HL-60 (cell line): ENCODE data around the gene ROR1.

ENCODE experiments used
- CTCF ChIP-seq: IDR thresholded peaks from one replicate; pipeline ENCODE4 v1.5.1; 2011; ENCODE audit warnings: low read length, control low read depth, inconsistent platforms; ENCODE audit not compliant: insufficient read depth
- GABPA ChIP-seq: IDR thresholded peaks from 2 replicates; pipeline ENCODE4 v1.6.1; 2012; ENCODE audit warnings: low read depth
- POLR2AphosphoS5 ChIP-seq: IDR thresholded peaks from 2 replicates; pipeline ENCODE4 v1.6.1; 2012; ENCODE audit warnings: low read depth
- REST ChIP-seq: IDR thresholded peaks from 2 replicates; pipeline ENCODE4 v1.6.1; 2012; ENCODE audit warnings: low read depth; ENCODE audit not compliant: insufficient replicate concordance
- SPI1 ChIP-seq: IDR thresholded peaks from 2 replicates; pipeline ENCODE4 v1.6.1; 2012; ENCODE audit warnings: low read depth, mild to moderate bottlenecking, borderline replicate concordance

- TF ChIP-seq CTCF (no peak), REST (no peak), POLR2AphosphoS5 (no peak), GABPA (no peak), SPI1 (no peak)
Measured at GRCh38 chr1:63908016-63908415, 134.2 kb downstream of the ROR1 start.
